GM23248 (cell line): ENCODE measurements around the gene KLK3.

Experiments used
- EZH2 ChIP-seq: fragments of 200-600 bp; sonication (generic); IDR thresholded peaks from 2 replicates; pipeline ENCODE4 v1.6.1; 2018; ENCODE audit warnings: antibody characterized with exemption, mild to moderate bottlenecking; ENCODE audit not compliant: insufficient read depth, poor library complexity, severe bottlenecking
- EZH2phosphoT487 ChIP-seq: fragments of 200-600 bp; sonication (generic); IDR thresholded peaks from 2 replicates; pipeline ENCODE4 v1.6.1; 2018; ENCODE audit warnings: antibody characterized with exemption, moderate library complexity, mild to moderate bottlenecking, low read depth; ENCODE audit not compliant: insufficient read depth

DNA sequence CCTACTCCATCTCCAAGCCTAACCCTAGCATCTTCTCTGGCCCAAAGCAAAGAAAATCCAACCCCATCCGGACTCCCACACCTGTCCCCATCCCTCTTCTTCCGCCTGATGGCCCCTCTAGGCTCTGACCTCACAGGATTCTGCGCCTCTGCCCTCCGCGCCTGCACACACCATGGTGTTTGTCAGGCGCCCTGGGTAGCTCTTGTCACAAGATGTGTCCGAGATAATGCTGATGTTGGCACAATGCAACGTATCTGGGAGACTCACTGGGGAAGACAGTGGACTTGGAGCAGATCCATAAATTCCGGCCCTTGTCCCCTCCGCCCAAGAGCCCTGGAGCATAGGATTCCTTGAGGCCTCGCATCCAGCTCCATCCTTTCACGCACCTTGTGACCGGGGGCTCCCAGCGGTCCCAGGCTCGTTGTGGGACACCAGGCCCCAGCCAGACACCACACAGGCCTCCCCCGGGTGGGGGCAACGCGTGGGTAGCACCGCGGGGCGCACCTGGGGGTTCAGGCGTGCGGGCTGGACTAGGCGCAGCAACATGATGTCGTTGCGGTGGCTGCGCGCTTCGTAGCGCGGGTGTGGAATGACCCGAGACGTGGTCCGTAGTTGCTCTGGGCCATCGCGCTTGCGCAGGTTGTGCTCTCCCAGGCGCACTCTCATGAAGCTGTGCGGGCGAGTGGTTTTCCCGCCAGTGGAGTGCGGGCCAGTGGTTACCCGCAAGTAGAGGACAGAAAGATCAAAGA lies 28.0 kb upstream of the KLK3 start:
- no peak for TF ChIP-seq EZH2phosphoT487
- no peak for TF ChIP-seq EZH2
